K562 (cell line): ENCODE measurements around the gene LUC7L. TPM values are rescaled to one million over a fixed set of nuclear protein-coding genes. Genes with fewer than 3 reads are reported as not detected.

ENCODE experiments used
- ATAC-seq: fragments of 200-7000 bp; cut with Tn5 transposase; 3 replicates; pipeline ENCODE4 v1.9.1; 2020; ENCODE audit warnings: moderate library complexity
- BruUV-seq: library from RNA; stranded (reverse); fragments of 400-500 nt; replicated peaks from 2 replicates; lab custom pipeline; 2021; lab: Mats Ljungman, UMichigan
- CTCF ChIA-PET: fragments of 300-600 bp; formaldehyde crosslinking; extraction: SDS; loops from one replicate; lab custom pipeline; 2021; ENCODE audit warnings: low intra/inter-chr PET ratio; lab: Yijun Ruan, JAX
- POLR2A ChIA-PET: fragments of 300-600, 350-650 bp; sonication (Branson Sonifier 250); formaldehyde crosslinking; extraction: SDS; loops from one replicate; lab custom pipeline; 2021; ENCODE audit warnings: antibody characterized with exemption, inconsistent platforms; lab: Yijun Ruan, JAX
- DNase-seq, 4 experiments: peaks; one replicate each; pipeline versions ENCODE4 v3.0.0 to v3.0.0-alpha.2; 2011 to 2018; ENCODE audit warnings: low spot score in 3 of 4, mixed read lengths in 3 of 4; ENCODE audit errors: extremely low read depth in 1 of 4
- FAIRE-seq: peaks from 2 replicates; lab custom pipeline; 2011; peaks lifted over from hg19 to GRCh38; lab: Jason Lieb, UNC
- H2AFZ ChIP-seq: 2 replicates; pipeline ENCODE4 v1.6.0; 2011; ENCODE audit warnings: low read depth, low read length, control low read depth, inconsistent platforms
- H3K27ac ChIP-seq: fragments of 200-600 bp; 3 replicates; pipeline ENCODE4 v1.8.0; 2011; ENCODE audit warnings: low read depth, mild to moderate bottlenecking, control low read depth, inconsistent platforms, low read length, moderate library complexity, mixed read lengths; ENCODE audit errors: extremely low read depth
- H3K27me3 ChIP-seq, 2 experiments: fragments of 300-600 bp in 1 of 2; 2 replicates in 1 of 2; 3 replicates in 1 of 2; pipeline versions ENCODE4 v1.6.0 to v1.8.0; 2011; ENCODE audit warnings: inconsistent platforms in 2 of 2, low read length in 2 of 2, mild to moderate bottlenecking in 1 of 2, mixed read lengths in 1 of 2, moderate library complexity in 1 of 2; ENCODE audit not compliant: control insufficient read depth in 2 of 2, insufficient read depth in 2 of 2
- H3K36me3 ChIP-seq: fragments of 300-600 bp; 3 replicates; pipeline ENCODE4 v1.8.0; 2011; ENCODE audit warnings: mild to moderate bottlenecking, low read length, inconsistent platforms; ENCODE audit not compliant: control insufficient read depth, insufficient read depth
- H3K4me1 ChIP-seq, 2 experiments: fragments of 200-600 bp in 1 of 2; replicated peaks in 1 of 2; 2 replicates in 1 of 2; 3 replicates in 1 of 2; pipeline versions ENCODE4 v1.5.1 to v1.8.0; 2011; ENCODE audit warnings: inconsistent platforms in 2 of 2, low read length in 2 of 2, mild to moderate bottlenecking in 1 of 2, mixed read lengths in 1 of 2, moderate library complexity in 1 of 2; ENCODE audit not compliant: control insufficient read depth in 2 of 2, insufficient read depth in 2 of 2
- H3K4me2 ChIP-seq: 2 replicates; pipeline ENCODE4 v1.6.1; 2011; ENCODE audit warnings: low read length, control low read depth, inconsistent platforms, mixed read lengths; ENCODE audit not compliant: insufficient read depth
- H3K4me3 ChIP-seq: fragments of 200-600 bp; sonication (generic), shearing (Covaris generic); 2 replicates; pipeline ENCODE4 v1.5.1; 2016; ENCODE audit warnings: control low read depth, inconsistent platforms
- H3K79me2 ChIP-seq: fragments of 200-600 bp; 3 replicates; pipeline ENCODE4 v1.8.0; 2011; ENCODE audit warnings: low read length, inconsistent platforms; ENCODE audit not compliant: control insufficient read depth, insufficient read depth
- H3K9ac ChIP-seq, 2 experiments: 2 replicates each; pipeline versions ENCODE4 v1.6.0 to v1.6.1; 2011; ENCODE audit warnings: low read depth in 2 of 2, low read length in 2 of 2, control low read depth in 1 of 2, inconsistent platforms in 1 of 2, mild to moderate bottlenecking in 1 of 2, mixed read lengths in 1 of 2; ENCODE audit not compliant: insufficient read depth in 1 of 2
- H3K9me1 ChIP-seq: one replicate; pipeline ENCODE4 v1.6.0; 2011; ENCODE audit warnings: inconsistent platforms, mild to moderate bottlenecking, low read length, moderate library complexity; ENCODE audit not compliant: control insufficient read depth, insufficient read depth
- H3K9me3 ChIP-seq: replicated peaks from 2 replicates; pipeline ENCODE4 v1.5.1; 2011; ENCODE audit warnings: low read depth, low read length, inconsistent platforms; ENCODE audit not compliant: control insufficient read depth, insufficient read depth
- H4K20me1 ChIP-seq: replicated peaks from 2 replicates; pipeline ENCODE4 v1.6.1; 2011; ENCODE audit warnings: low read length, inconsistent platforms, mixed read lengths; ENCODE audit not compliant: control insufficient read depth, insufficient read depth
- AFF4 ChIP-seq: sonication (generic); formaldehyde crosslinking; IDR thresholded peaks from 2 replicates; pipeline ENCODE4 v1.8.0; 2023; ENCODE audit warnings: mild to moderate bottlenecking, missing genetic modification reagents
- ASH1L ChIP-seq: fragments of 450-650 bp; IDR thresholded peaks from 2 replicates; pipeline ENCODE4 v1.6.1; 2018; ENCODE audit warnings: borderline replicate concordance, mild to moderate bottlenecking, low read depth; ENCODE audit not compliant: partially characterized antibody
- DIDO1 ChIP-seq: fragments of 450-650 bp; IDR thresholded peaks from 2 replicates; pipeline ENCODE4 v1.6.1; 2016; ENCODE audit warnings: low read depth, missing biosample characterization, missing genetic modification characterization
- ERF ChIP-seq: fragments of 450-650 bp; formaldehyde crosslinking; IDR thresholded peaks from 2 replicates; pipeline ENCODE4 v1.4.0; 2020; ENCODE audit warnings: mild to moderate bottlenecking, mixed read lengths
- FOXP1 ChIP-seq: sonication (generic); formaldehyde crosslinking; IDR thresholded peaks from 2 replicates; pipeline ENCODE4 v1.8.0; 2022; ENCODE audit warnings: mild to moderate bottlenecking, missing genetic modification reagents
- STAT5A ChIP-seq: IDR thresholded peaks from 2 replicates; pipeline ENCODE4 v1.6.1; 2012; ENCODE audit warnings: low read length, inconsistent platforms, borderline replicate concordance
- ZFP36 ChIP-seq: fragments of 150-350 bp; IDR thresholded peaks from 2 replicates; pipeline ENCODE4 v1.6.1; 2018; ENCODE audit warnings: low read length, low read depth; ENCODE audit not compliant: partially characterized antibody
- ZNF146 ChIP-seq: IDR thresholded peaks from one replicate; pipeline ENCODE4 v1.6.1; 2018; ENCODE audit warnings: missing compliant biosample characterization; ENCODE audit not compliant: unreplicated experiment
- ZNF57 ChIP-seq: fragments of 450-650 bp; formaldehyde crosslinking; IDR thresholded peaks from 2 replicates; pipeline ENCODE4 v1.4.0; 2020; ENCODE audit warnings: mild to moderate bottlenecking, moderate library complexity
- WGBS: fragments of 100-300 bp; shearing (Covaris generic); methylation state at CpG from one replicate; pipeline ENCODE4 v1.1.6; 2016; ENCODE audit warnings: low coverage, mixed read lengths; ENCODE audit not compliant: insufficient coverage; ENCODE audit errors: missing lambda C conversion rate; 5-methylcytosine and 5-hydroxymethylcytosine counted together
- in situ Hi-C: fragments of 300-500 bp; cut with MboI; formaldehyde crosslinking; loops from 4 replicates; pipeline ENCODE4 v1.15.0; 2018; ENCODE audit warnings: inconsistent platforms, mixed read lengths
- intact Hi-C: fragments of 100-400 bp; cut with micrococcal nuclease; formaldehyde crosslinking; loops from 2 replicates; pipeline ENCODE4 v1.14.2; 2022
- polyA plus RNA-seq, 8 experiments: library from polyadenylated mRNA; depleted of rRNA in 4 of 8; stranded (reverse) in 5 of 8; unstranded in 3 of 8; fragments of >200 nt; fragmentation: Nextera tagmentation in 2 of 8; fragmentation: Illumina TruSeq in 1 of 8; extraction: Ambion mirVana in 2 of 8; extraction: Trizol in 1 of 8; gene quantifications; 2 replicates each; pipeline versions ENCODE4 v1.2.1 to v1.2.3, GENCODE V29; 2011 to 2014; ENCODE audit warnings: inconsistent platforms in 1 of 8, missing spikeins in 1 of 8
- total RNA-seq, 7 experiments: library from RNA; depleted of rRNA in 6 of 7; stranded (reverse); fragments of >200 nt in 6 of 7; fragmentation: Illumina TruSeq in 2 of 7; extraction: Trizol in 2 of 7; gene quantifications; 2 replicates each; pipeline versions ENCODE4 v1.2.1 to v1.2.3, GENCODE V29; 2011 to 2021; ENCODE audit warnings: low replicate concordance in 1 of 7
- TF ChIP-seq, protein P1 (sequence below): sonication (generic); formaldehyde crosslinking; IDR thresholded peaks from 2 replicates; pipeline ENCODE4 v1.9.0; 2022; ENCODE audit warnings: mild to moderate bottlenecking, missing genetic modification reagents
- TF ChIP-seq, protein P2 (sequence below), 2 experiments: fragments of 250-450 bp in 1 of 2; fragments of 450-650 bp in 1 of 2; sonication (Bioruptor Pico) in 1 of 2; IDR thresholded peaks; 2 replicates each; pipeline versions ENCODE4 v1.6.1 to v1.8.0; 2016 to 2021; ENCODE audit warnings: mild to moderate bottlenecking in 2 of 2, moderate library complexity in 2 of 2, missing compliant biosample characterization in 1 of 2, missing genetic modification characterization in 1 of 2

Gene LUC7L
- total and polyA plus RNA-seq, 9 of the 15 experiments (the other 6 are each of a cell fraction or from before 2014, with no cell fraction given): 1.7 to 93.3 (median 59.5) TPM

GRCh38 chr16:203246-203645 is 26.0 kb downstream of the LUC7L start:
- H3K4me2 ChIP-seq: no peak overlapping the region
- ChIA-PET CTCF (interaction anchor here (0.6 kb wide), 1 partner anchor 116 kb away, joined by 8 read pairs; no protein-coding TSS in a partner anchor), POLR2A (no interaction called here)
- BruUV-seq: no TSS peak
- no peak overlapping the region for H2AFZ ChIP-seq
- H3K27ac ChIP-seq: no peak overlapping the region
- H3K9me3 ChIP-seq: no peaks in the 10 kb centered on the region
- in situ Hi-C loops (no loop called here), intact Hi-C loops (no loop called here)
- H3K9me1 ChIP-seq: no peaks in the 10 kb centered on the region
- H3K36me3 ChIP-seq: peaks cover 86% of the 10 kb centered on the region
- no peaks in the 10 kb centered on the region for H3K27me3 ChIP-seq
- WGBS: 93% methylated on average over 4 of the region's 4 CpGs
- no peaks in the 10 kb centered on the region for H4K20me1 ChIP-seq
- H3K9ac ChIP-seq: no peak overlapping the region
- DNase-seq (no peak), FAIRE-seq (no peak), ATAC-seq (no peak)
- peaks cover 3% of the 10 kb centered on the region; the same call in 1 of the 3 replicates for H3K79me2 ChIP-seq
- no peaks in the 10 kb centered on the region for H3K4me1 ChIP-seq
- no peak overlapping the region for H3K4me3 ChIP-seq
- TF ChIP-seq ASH1L (no peak), FOXP1 (CRISPR knock-in tag) (no peak), ZFP36 (no peak), ZNF146 (CRISPR knock-in tag) (no peak), DIDO1 (tag) (no peak), AFF4 (CRISPR knock-in tag) (no peak), ZNF57 (no peak), STAT5A (no peak), ERF (no peak)
- TF ChIP-seq, protein P1, sequence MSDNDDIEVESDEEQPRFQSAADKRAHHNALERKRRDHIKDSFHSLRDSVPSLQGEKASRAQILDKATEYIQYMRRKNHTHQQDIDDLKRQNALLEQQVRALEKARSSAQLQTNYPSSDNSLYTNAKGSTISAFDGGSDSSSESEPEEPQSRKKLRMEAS (CRISPR knock-in tag): no peak
- TF ChIP-seq, protein P2, sequence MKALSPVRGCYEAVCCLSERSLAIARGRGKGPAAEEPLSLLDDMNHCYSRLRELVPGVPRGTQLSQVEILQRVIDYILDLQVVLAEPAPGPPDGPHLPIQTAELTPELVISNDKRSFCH (CRISPR knock-in tag; IDR thresholded peaks at IDR 0.05): no peak
- TF ChIP-seq, protein P2 (tag; IDR thresholded peaks at IDR 0.05): no peak
